NOMO-1 treated with dmso at 0.1 percent for 144 hours (cell line): ENCODE measurements around the gene ITGA5.

Source experiments
- DNase-seq: peaks from one replicate; lab custom pipeline; 2025; ENCODE audit not compliant: unreplicated experiment; lab: John Stamatoyannopoulos, UW

ITGA5 gene

GRCh38 chr12:54390176-54390667 lies 28.8 kb downstream of the ITGA5 start:
- peak; percentile 10 for DNase-seq

DNA sequence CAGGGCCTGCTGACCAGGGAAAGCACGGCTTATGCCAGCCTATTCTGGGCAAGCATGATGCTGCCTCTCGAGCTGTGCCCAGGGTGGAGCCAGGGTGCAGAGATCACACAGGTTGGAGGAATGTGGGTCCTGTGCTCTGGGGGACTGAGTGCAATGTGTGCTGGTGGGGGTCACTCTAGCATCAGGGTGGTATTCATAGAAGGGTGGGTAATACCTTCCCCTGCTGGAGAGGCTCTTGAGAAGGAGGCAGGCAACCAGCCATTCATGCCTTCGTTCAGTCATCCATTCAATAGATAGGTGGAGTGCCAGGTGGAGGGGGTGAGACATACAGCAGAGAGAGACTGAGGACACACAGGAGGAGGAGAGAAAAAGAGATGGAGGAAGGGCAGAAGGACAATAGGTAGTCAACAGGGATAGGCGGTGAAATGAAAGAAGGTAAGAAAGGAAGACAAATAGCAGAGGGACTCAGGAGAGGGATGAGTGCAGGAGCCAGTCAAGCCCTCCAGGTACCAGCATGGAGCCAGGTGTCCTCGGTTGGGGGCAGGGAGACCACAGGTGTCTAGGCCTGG lies 29.4 kb downstream of the ITGA5 start:
- no peak for DNase-seq

DNA sequence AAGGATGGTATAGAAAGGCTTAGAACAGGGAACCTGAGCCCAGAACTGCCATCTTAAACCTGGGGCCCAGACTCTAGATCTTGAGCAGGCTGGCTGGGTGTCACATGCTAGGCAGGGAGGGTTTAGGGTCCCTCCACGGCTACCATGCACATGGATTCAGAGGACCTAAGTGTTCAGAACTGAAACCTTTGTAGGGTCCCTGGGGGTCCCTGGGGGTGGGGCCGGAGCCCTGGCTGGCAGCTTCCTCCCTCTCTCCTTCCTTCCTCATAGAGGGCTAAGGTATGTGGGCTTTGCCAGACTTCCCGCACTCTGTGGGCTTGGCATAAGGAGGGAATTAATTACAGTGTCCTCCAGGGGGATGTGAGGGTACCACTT lies 29.9 kb downstream of the ITGA5 start:
- no peak for DNase-seq

GRCh38 chr12:54388237-54389133 lies 30.6 kb downstream of the ITGA5 start:
- no peak for DNase-seq

DNA sequence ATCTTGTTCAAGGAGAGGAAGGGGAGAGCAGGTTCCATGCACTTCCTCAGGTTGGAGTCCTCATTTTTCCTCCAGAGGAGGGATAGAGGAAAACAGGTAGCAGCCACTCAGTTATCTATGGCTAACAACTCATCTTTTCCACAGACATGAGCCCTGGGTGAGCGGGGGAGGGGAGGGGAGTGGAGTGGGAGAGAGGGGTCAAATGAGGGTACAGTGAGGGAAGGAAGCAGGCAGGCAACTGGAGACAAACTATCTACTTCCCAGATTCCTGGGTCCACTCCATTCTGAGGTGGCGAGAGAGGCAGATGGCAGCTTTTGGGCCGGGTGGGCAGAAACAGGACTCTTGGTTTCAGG lies 32.0 kb downstream of the ITGA5 start:
- no peak for DNase-seq

- no peak for DNase-seq
These were observed 32.5 kb downstream of the ITGA5 start for GRCh38 chr12:54386403-54387113.

DNA sequence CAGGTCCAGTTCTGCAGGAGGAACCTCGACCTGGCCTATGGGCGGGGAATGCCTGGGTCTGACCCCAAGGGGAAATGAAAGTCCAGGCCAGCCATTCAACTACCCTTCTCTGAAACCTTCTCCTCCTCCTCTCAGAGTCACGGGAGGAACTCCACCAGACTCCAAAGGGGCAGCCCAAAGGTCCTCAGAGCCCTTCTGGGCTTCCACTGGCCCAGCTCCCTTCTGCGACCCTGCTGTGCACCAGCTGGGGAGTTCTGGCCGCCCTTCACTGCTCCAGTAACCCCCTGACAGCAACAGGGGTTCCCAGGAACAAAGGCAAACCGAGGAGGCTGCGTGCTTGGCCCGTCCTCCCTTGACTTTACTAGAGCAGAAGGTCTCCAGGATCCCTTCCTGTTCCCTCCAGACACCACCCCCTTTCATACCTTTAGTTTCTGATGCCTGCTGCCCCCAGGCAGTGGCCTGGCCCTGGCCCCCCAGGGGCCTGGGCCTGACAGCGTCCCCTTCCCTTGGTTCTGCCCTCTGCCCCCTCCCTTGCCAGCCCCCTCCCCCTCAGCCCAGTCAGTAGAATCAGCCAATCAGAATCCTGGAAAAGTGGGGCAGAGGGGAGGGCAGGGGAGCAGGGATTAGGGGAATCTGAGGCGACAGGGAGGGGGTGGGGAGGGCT lies 33.7 kb downstream of the ITGA5 start:
- DNase-seq: peak; percentile 63

DNA sequence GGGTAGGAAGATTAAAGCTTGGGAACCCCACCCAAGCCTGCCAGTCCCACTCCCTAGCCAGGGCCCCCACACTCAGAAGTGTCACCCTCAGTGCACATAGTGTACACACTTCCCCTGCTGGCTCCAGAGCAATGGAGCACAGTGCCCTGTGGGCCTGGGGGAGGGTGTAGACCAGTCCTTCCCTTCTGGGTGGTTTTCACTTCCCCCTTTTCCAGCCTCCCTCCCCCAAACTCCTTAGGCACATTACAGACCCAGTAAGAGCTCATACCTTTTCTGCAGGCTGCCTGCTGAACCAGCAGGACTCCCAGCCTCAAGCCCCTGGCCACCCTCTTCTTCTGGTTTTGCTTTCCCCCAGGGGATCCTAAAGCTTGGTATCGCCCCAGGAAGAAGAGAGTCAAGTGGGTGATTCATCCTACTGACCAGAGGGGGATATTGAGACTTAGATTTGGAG lies 34.5 kb downstream of the ITGA5 start, which contains the start of gene ZNF385A:
Gene ZNF385A, minus strand, starts transcription at position 143 of the 451 bp plus-strand sequence. CDS start 219 bp downstream, outside the sequence.
- DNase-seq: peak; percentile 95

DNA sequence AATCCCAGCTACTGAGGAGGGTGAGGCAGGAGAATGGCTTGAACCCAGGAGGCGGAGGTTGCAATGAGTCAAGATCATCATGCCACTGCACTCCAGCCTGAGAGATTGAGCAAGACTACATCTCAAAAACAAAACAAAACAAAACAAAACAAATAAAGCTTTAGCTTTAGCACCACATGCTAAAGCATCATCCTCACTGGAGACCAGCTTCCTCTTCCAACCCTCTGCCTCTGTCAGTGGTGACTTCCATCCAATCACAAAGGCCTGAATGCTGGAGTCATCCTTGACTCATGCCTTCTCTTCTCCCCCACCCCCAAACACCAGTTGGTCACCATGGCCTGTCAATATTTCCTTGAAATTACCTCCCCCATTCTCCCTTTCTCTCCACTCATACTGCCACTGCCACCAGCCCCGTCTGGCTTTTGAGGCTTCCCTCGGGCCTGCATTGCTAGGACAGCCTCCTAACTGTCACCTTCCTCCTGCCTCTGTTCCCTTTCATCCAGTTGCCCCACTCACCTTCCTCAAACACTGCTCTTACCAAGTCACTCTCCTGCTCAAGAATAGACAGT lies 35.9 kb downstream of the ITGA5 start:
- DNase-seq: peak; percentile 70

- no peak for DNase-seq
These were observed 37.9 kb downstream of the ITGA5 start for GRCh38 chr12:54381136-54381535.

- peak; percentile 65 for DNase-seq
These were observed 39.5 kb downstream of the ITGA5 start for GRCh38 chr12:54379398-54380201.

DNA sequence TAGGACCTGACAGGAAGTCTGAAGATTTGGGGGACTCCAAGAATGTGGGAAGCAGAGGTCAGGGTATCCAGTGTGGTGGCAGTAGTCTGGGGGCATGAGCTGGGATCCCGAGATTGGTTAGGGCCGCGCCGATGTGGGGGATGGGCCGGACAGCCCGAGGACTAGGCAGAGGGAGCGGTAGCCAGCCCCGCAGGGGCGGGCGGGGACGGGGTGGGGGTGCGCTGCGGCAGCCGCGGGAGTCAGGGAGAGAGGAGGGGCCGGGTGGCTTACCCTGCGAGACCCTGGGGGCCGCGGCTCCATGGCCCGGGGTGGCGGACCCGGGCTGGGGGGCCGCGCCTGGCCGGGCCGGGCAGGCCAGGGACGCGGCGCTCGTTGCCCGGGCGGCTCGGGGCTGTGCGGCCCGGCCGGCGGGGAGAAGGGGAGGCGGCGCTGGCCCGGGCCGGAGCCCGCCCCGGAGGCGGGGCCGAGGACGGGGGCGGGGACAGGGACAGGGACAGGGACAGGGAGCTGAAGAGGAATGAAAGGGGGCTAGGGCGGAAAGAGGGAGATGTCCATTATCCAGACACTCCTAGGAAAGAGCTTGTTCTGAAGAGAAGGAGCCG lies 40.2 kb downstream of the ITGA5 start:
- no peak for DNase-seq

DNA sequence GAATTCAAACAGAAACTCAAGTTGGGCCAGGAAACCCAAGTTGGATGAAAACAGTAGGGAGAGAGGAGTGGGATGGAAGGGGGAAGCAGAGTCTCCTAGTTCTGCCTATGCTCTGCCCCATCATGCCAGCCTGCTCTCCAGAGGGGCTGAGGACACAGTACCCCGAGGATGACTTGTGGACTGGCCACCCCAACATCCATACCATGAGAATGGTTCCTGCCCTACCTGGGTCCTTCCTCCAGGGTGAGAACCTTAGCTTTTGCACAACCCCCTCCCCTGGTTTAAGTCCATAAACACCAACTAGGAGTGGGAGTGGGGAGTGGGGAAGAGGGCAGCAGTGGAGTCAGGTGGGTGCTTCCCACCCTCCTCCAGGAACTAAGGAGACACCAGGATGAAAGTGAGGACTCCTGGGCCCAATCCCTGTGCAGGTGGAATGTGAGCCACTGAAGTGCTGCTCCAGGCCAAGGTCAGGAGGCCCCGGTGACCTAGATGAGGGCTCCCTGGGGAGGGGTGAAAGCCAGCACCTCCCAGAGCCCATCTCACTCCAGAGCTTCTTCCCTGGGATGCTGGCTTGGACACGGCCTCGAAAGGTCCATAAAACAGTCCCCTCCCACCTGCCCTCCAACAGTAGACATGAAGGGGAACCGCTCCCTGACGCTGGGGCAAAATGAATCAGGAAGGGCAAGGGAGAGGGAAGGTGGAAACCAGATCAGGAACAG lies 41.1 kb downstream of the ITGA5 start:
- no peak for DNase-seq

DNA sequence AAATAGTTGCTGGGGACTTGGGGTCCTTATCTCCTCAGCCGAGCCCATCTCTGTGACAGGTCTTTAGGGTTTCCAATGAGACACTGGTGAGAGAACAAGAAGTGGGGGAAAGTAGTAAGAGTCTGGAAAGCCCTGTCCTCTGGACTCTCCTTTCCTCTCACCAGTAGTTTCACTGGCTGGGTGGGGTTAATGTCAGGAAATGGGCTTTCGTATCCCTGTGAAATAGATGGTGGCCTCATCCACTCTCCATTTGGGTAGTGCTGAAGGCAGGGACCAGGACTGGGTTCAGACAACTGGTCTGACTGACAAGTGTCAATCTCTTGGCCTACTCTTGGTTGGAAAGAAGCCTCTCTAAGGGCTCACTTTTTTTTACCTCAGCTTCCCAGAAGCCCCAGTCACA lies 42.1 kb downstream of the ITGA5 start:
- no peak for DNase-seq

DNA sequence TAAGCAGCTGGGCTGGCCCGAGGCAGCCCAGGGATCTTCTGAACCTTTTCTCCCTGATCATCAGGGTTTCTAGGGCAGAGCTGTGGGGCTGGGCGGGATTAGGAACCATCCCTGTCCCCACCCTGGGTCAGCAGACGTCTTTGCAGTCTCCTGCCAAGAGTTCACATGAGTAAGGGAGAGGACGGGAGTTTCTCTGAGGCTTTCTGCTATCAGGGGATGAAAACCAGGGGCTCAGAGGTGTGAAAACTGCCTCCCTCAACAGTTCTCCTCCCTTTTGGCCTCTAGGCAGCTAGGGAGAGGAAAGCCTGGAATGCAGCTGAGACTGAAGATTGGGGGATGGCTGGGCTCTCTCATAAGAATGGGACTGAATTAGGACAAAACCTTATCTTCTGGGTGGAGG lies 42.5 kb downstream of the ITGA5 start:
- no peak for DNase-seq

DNA sequence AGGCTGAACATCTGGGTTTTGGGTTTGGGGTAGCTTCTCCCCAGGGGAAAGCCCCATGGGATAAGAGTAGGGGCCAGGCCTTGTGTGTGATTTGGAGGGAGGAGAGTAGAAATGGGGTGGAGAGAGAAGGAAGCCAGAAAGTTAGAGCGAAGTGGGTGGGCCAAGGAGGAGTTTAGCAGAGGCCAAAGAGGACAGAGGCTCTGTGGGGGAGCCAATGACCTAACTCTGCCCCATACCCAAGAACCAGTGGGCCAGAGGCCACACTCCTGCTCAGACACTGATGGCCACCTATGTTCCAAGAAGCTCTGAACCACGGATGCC lies 43.8 kb downstream of the ITGA5 start:
- no peak for DNase-seq

DNA sequence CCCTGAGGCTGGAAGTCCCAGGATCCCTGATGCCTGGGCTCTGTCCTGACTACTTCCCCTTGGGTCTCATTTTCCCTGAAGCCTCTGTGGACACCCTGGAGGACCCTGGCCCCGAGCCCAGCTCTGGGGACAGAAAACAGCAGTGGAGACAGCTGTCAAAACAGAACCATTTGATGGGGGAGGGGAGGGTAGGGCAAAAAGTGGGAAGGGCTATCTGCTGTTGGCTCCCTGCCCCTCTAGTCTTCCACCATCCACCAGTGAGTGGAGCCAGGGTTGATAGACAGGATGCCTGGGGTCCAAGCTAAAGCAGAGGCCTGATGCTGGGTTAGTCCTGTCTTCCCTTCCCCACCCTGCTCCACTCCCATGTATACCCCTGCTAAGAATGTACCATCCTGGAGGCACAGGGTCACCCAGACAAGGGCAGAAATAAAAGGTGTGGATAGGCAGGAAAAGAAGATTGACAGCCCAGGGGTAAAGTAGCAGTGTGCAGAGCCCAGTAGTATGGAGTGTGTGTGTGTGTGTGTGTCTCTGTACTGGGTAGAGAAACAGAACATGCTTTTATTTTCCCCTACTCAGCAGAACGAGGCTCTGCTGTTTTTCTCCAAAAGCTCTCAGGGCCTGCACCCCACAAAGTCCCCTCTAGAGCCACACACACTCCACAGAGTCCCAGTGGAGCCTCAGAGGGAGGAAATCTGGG lies 44.4 kb downstream of the ITGA5 start:
- no peak for DNase-seq
